Measurements from ENCODE around the gene FUS. TPM values are rescaled to one million over a fixed set of nuclear protein-coding genes. Genes with fewer than 3 reads are reported as not detected.

FUS gene
- total RNA-seq, 4 donors from 2014 or later: 53.7 to 92.5 (median 66.2) TPM

DNA sequence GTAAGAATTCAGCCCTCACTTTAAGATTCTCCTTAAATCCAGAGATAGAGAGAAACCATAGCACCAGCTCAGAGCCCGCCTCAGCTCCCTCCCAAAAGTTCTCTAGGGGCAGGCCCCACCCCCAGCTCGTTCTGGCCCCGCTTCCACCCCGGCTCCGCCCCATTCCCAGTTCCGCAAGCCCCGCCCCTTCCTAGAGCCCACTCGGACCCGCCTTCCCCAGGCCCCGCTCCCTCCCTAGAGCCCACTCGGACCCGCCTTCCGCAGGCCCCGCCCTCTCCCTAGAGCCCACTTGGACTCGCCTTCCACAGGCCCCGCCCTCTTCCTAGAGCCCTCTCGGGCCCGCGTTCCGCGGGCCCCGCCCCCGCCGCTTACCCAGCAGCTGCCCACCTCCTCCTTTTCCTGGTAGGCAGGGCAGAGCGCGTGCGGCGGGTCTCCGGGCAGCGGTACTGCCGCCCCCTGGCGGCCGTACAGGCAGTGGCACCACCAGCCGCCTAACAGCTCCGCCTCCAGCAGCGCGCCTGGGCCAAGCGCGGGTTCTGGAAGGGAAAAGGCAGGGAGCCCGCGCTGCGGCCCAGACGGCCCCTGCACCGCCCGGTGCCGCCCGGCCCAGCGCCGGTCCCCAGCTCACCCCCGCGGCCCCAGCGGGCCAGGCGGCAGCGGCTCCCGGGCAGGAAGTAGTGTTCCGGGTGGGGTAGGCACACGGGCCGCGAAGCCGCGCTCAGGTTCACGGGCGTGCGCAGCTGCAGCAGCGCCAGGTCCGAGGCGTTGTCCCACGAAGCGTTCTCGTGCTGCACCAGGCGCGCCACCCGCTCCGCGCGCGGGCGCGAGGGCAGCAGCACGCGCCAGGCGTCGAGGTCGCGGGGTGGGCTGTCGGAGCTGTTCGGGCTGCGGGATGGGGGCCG lies 37.6 kb upstream of the FUS start:
- TF ChIP-seq, protein P1, sequence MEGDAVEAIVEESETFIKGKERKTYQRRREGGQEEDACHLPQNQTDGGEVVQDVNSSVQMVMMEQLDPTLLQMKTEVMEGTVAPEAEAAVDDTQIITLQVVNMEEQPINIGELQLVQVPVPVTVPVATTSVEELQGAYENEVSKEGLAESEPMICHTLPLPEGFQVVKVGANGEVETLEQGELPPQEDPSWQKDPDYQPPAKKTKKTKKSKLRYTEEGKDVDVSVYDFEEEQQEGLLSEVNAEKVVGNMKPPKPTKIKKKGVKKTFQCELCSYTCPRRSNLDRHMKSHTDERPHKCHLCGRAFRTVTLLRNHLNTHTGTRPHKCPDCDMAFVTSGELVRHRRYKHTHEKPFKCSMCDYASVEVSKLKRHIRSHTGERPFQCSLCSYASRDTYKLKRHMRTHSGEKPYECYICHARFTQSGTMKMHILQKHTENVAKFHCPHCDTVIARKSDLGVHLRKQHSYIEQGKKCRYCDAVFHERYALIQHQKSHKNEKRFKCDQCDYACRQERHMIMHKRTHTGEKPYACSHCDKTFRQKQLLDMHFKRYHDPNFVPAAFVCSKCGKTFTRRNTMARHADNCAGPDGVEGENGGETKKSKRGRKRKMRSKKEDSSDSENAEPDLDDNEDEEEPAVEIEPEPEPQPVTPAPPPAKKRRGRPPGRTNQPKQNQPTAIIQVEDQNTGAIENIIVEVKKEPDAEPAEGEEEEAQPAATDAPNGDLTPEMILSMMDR (IDR thresholded peaks at IDR 0.05; ENCODE audit: low read depth): no peak

DNA sequence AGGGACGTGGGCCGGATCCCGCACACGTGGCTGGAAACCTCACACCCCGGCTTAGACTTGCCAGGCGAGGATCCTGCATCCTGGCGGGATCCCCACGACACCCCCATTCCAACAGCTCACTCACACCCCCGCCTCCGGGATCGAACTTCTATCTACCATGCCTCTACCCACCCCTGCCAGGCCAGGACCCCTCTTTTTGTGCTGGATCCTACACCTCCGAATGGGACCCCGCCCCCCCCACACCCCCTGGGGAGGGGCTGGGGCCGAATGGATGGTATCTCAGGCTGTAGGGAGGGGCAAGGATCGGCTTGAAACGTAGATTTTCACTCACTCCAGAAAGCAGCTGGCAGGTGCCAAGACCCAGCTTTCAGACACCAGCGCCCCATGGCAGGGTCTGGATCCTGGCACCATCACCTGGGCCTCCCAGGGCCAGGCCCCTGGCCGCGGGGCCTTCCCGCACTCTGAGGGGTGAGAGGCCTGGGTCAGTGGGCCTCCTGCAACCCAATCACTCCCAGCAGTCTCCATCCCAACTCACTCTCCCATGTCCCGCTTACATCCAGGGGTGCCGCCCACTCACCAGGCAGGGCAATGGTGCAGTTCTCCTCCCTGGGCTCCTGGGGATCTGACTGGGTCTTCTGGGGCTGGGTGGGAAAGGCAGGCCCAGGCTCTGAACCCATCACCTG lies 36.8 kb upstream of the FUS start:
- TF ChIP-seq, protein P1 (IDR thresholded peaks at IDR 0.05; ENCODE audit: low read depth): no peak

DNA sequence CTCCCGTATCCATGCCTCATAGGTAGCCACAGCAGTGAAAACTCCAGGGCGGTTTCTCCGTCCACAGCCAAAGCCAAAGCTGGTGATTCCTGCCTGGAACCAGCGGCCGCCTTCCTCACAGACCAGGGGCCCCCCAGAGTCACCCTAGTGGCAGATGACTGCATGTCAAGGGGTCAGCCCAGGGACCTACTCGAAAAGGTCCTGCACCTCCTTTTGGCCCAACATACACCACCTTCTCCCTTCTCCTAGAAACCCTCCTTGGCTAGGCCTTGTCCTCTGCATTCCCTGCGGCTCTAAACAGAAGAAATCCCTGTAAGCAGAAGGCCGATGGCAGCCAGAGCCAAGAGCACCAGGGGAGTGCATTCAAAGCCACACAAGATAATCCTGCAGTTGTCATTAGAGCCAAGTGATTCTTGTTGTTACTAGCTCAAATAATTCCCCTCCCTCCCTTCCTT lies 36.2 kb upstream of the FUS start:
- TF ChIP-seq, protein P1 (IDR thresholded peaks at IDR 0.05; ENCODE audit: low read depth): no peak

DNA sequence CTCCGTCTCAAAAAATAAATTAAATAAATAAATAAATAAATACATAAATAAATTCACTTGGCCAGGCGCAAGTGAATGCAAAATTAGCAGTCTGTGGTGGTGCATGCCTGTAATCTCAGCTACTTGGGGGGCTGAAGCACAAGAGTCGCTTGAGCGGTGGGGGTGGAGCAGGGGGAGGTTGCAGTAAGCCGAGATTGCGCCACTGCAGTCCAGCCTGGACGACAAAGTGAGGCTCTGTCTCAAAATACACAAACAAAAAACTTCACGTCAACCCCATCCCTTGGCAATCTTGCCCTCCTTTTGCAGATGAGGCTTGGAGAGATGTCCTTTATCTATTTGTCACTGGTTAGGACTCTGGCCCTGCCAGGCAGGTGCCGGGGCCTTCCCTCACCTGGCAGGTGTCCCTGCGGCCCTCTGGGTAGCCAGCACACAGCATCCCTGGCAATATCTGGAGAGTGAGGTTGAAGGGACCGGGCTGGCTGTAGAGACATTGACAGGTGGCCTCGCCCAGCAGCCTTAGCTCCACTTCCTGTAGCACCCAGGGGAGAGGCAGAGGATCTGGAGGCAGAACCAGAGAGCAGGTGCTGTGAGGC lies 34.4 kb upstream of the FUS start:
- TF ChIP-seq, protein P1 (IDR thresholded peaks at IDR 0.05; ENCODE audit: low read depth): no peak

DNA sequence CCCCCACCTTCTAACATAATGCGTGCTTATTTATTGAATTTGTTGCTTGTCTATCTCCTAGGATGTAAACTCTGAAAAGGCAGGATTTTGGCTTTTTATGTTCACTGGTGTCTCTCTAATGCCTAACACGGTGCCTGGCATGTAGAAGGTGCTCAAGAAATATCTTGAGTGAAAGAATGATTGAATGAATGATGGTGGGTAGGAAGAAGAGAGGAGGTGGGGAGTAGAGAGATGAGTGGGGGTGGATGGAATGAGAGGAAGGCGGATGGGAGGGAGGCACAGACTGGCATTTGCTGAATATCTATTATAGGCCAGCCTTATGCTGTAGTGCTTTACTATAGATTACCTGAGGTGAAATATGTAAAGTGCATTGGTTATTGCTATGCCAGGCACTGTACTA lies 32.4 kb upstream of the FUS start:
- TF ChIP-seq, protein P1 (IDR thresholded peaks at IDR 0.05; ENCODE audit: low read depth): no peak

DNA sequence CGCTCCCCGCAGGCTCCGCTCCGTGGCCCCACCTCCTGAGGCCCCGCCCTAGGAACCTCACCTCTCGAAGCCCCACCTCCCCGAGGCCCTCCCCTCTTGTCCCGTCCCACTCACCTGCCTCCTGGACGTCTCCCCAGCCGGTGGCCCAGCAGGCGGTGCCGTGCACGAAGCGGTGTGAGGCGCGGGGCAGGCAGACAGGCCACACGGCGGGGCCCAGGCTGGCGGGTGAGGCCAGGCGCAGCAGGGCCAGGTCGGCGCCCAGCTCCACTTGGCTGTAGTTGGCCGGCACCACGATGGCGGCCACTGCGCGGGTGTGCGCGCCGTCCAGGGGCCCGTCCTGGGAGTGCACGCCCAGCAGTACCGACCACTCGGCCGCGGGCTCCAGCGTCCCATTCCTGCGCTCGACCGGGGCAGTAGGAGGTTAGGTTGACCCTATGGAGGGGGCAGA lies 31.6 kb upstream of the FUS start:
- TF ChIP-seq, protein P1 (IDR thresholded peaks at IDR 0.05; ENCODE audit: low read depth): no peak

DNA sequence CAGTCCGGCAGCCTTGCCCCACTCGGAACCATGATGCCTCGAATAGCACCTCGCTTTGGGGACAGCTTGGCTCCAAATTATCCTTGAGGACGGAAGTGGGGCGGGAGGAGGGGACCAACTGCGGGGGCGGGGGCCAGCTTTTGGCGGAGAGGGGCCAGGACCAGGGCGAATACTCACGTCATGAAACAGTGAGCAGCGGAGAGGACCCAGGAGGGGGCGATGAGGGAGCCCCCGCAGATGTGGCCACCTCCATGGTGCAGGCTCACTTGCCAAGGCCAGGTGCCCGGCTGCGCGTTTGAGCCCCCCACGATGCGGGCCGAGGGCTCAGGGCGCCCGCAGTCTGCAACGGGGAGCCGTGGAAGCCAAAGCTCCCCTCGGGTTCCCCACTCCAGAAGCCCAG lies 31.0 kb upstream of the FUS start:
- TF ChIP-seq, protein P1 (IDR thresholded peaks at IDR 0.05; ENCODE audit: low read depth): no peak
